ENCODE results near the gene TMEM63A.

Gene TMEM63A

DNA sequence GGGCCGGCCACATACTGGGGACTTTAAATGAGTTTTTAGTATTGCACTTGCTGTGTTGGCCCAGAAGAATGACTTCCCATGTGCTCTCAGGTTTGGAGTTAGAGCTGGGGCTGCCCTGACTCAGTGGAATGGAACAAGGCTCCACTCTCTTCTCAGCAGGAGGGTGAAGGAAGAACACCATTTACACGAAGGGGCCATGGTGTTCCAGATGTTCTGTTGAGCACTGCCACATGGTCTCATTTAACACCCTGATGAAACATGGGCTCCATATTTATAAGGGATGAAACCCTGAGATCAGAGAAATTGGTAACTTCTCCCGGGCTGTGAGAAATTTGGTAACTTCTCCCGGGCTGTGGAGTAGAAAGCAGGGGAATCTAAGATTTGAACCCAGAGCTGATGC lies 36.1 kb upstream of the TMEM63A start:
- Histone ChIP-seq H3K4me2 (ENCODE audit: insufficient read depth, low read length) (no peak overlapping the region), H3K4me1 (ENCODE audit: insufficient read depth, low read length) (peaks cover 44% of the 10 kb centered on the region), H3K36me3 (ENCODE audit: insufficient read depth, low read length) (peaks cover 53% of the 10 kb centered on the region), H3K27ac (ENCODE audit: low read length) (no peak overlapping the region), H3K79me2 (ENCODE audit: insufficient read depth, low read length) (peaks cover 24% of the 10 kb centered on the region), H2AFZ (ENCODE audit: low read depth, low read length) (no peak overlapping the region), H4K20me1 (ENCODE audit: insufficient read depth, low read length) (peaks cover 20% of the 10 kb centered on the region), H3K4me3 (ENCODE audit: low read depth in 1 of 2, low read length in 2 of 2) (no peak overlapping the region), H3K9ac (ENCODE audit: low read depth, low read length) (no peak overlapping the region), H3K9me3 (ENCODE audit: insufficient read depth, low read length, severe bottlenecking) (no peaks in the 10 kb centered on the region), H3K27me3 (ENCODE audit: insufficient read depth, low read length, poor library complexity) (no peaks in the 10 kb centered on the region)
- DNase-seq (no peak), ATAC-seq (ENCODE audit: insufficient read depth, low read depth) (no peak)
- TF ChIP-seq EZH2 (IDR thresholded peaks at IDR 0.05; ENCODE audit: borderline replicate concordance, low read depth, low read length, severe bottlenecking), result no peak
- TF ChIP-seq, protein P1, sequence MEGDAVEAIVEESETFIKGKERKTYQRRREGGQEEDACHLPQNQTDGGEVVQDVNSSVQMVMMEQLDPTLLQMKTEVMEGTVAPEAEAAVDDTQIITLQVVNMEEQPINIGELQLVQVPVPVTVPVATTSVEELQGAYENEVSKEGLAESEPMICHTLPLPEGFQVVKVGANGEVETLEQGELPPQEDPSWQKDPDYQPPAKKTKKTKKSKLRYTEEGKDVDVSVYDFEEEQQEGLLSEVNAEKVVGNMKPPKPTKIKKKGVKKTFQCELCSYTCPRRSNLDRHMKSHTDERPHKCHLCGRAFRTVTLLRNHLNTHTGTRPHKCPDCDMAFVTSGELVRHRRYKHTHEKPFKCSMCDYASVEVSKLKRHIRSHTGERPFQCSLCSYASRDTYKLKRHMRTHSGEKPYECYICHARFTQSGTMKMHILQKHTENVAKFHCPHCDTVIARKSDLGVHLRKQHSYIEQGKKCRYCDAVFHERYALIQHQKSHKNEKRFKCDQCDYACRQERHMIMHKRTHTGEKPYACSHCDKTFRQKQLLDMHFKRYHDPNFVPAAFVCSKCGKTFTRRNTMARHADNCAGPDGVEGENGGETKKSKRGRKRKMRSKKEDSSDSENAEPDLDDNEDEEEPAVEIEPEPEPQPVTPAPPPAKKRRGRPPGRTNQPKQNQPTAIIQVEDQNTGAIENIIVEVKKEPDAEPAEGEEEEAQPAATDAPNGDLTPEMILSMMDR (IDR thresholded peaks at IDR 0.05; ENCODE audit: borderline replicate concordance, extremely low read depth, low read length, poor library complexity, severe bottlenecking), result no peak

DNA sequence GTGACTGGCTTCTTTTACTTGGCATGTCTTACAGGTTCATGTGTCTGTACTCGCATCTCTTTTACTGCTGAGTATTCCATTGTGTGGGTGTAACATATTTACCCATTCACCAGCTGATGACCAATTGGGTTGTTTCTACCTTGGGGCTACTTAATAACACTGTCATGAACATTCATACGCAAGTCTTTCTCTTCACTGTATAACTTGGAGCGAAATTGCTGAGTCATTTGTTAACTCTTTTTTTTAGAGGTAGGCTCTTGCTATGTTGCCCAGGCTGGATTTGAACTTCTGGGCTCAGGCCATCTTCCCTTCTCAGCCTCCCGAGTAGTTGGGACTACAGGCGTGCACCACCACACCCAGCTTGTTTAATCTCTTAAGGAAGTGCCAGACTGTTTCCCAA lies 35.4 kb upstream of the TMEM63A start:
- H3K36me3 ChIP-seq (ENCODE audit: insufficient read depth, low read length), result peaks cover 49% of the 10 kb centered on the region
- no peak for DNase-seq
- H3K27ac ChIP-seq (ENCODE audit: low read length), result no peak overlapping the region
- H3K9me3 ChIP-seq (ENCODE audit: insufficient read depth, low read length, severe bottlenecking), result no peaks in the 10 kb centered on the region
- H4K20me1 ChIP-seq (ENCODE audit: insufficient read depth, low read length), result peaks cover 17% of the 10 kb centered on the region
- H3K27me3 ChIP-seq (ENCODE audit: insufficient read depth, low read length, poor library complexity), result no peaks in the 10 kb centered on the region
- no peak overlapping the region for H3K4me2 ChIP-seq (ENCODE audit: insufficient read depth, low read length)
- H3K79me2 ChIP-seq (ENCODE audit: insufficient read depth, low read length), result peaks cover 17% of the 10 kb centered on the region
- H3K9ac ChIP-seq (ENCODE audit: low read depth, low read length), result no peak overlapping the region
- peaks cover 36% of the 10 kb centered on the region for H3K4me1 ChIP-seq (ENCODE audit: insufficient read depth, low read length)
- no peak for ATAC-seq (ENCODE audit: insufficient read depth, low read depth)
- TF ChIP-seq, protein P1 (IDR thresholded peaks at IDR 0.05; ENCODE audit: borderline replicate concordance, extremely low read depth, low read length, poor library complexity, severe bottlenecking), result no peak
- TF ChIP-seq EZH2 (IDR thresholded peaks at IDR 0.05; ENCODE audit: borderline replicate concordance, low read depth, low read length, severe bottlenecking), result no peak
- H2AFZ ChIP-seq (ENCODE audit: low read depth, low read length), result no peak overlapping the region
- H3K4me3 ChIP-seq (ENCODE audit: low read depth in 1 of 2, low read length in 2 of 2), result no peak overlapping the region

DNA sequence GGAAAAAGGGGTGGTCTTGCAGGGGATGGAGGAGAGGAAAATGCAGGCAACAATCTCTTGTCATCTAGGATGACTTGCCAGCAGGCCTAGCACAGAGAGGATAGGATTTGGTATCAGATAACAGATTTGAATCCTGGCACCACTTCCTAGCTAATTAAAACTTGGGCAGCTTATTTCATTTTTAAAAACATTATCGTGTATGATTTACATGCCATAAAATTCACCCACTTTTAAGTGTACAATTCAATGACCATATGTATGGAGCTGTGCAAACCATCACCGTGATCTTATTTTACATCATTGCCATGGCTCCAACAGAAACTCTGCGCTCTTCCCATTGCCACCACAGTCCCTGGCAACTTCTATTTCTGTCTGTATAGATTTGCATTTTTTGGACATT lies 34.9 kb upstream of the TMEM63A start:
- Histone ChIP-seq H3K4me2 (ENCODE audit: insufficient read depth, low read length) (no peak overlapping the region), H3K9ac (ENCODE audit: low read depth, low read length) (no peak overlapping the region), H3K4me3 (ENCODE audit: low read depth in 1 of 2, low read length in 2 of 2) (no peak overlapping the region), H3K79me2 (ENCODE audit: insufficient read depth, low read length) (peaks cover 13% of the 10 kb centered on the region), H3K27me3 (ENCODE audit: insufficient read depth, low read length, poor library complexity) (no peaks in the 10 kb centered on the region), H3K4me1 (ENCODE audit: insufficient read depth, low read length) (peaks cover 32% of the 10 kb centered on the region), H3K9me3 (ENCODE audit: insufficient read depth, low read length, severe bottlenecking) (no peaks in the 10 kb centered on the region), H3K27ac (ENCODE audit: low read length) (no peak overlapping the region), H3K36me3 (ENCODE audit: insufficient read depth, low read length) (peaks cover 45% of the 10 kb centered on the region), H2AFZ (ENCODE audit: low read depth, low read length) (no peak overlapping the region), H4K20me1 (ENCODE audit: insufficient read depth, low read length) (peaks cover 12% of the 10 kb centered on the region)
- DNase-seq (no peak), ATAC-seq (ENCODE audit: insufficient read depth, low read depth) (no peak)
- TF ChIP-seq EZH2 (IDR thresholded peaks at IDR 0.05; ENCODE audit: borderline replicate concordance, low read depth, low read length, severe bottlenecking), result no peak

DNA sequence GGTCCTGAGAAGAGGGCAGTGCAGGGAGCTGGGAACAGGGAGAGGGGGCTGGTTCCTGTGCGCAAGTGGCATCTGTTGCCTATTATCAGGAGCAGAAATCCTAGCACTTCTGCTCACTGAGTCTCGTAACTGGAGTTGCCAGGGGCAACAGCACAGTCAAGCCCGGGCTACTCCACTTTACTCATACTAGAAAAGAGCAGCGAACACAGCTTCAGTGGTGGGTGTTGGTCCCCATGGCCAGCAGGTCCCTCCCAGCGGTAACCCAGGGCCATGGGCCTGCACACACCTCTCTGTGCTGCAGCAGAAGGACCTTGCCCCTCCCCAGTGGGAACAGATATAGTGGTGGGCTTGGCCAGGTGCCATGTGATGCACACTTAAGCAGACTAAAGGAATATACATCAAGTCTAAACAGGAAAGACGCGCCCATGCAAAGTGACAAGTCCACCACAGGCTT lies 33.4 kb upstream of the TMEM63A start:
- Histone ChIP-seq H3K4me2 (ENCODE audit: insufficient read depth, low read length) (no peak overlapping the region), H2AFZ (ENCODE audit: low read depth, low read length) (no peak overlapping the region), H3K79me2 (ENCODE audit: insufficient read depth, low read length) (peaks cover 2% of the 10 kb centered on the region; the same call in 1 of the 2 replicates), H3K36me3 (ENCODE audit: insufficient read depth, low read length) (peaks cover 29% of the 10 kb centered on the region), H3K9ac (ENCODE audit: low read depth, low read length) (no peak overlapping the region), H3K27me3 (ENCODE audit: insufficient read depth, low read length, poor library complexity) (no peaks in the 10 kb centered on the region), H3K4me3 (ENCODE audit: low read depth in 1 of 2, low read length in 2 of 2) (no peak overlapping the region), H3K4me1 (ENCODE audit: insufficient read depth, low read length) (peaks cover 17% of the 10 kb centered on the region), H4K20me1 (ENCODE audit: insufficient read depth, low read length) (peaks cover 2% of the 10 kb centered on the region; the same call in 1 of the 2 replicates), H3K9me3 (ENCODE audit: insufficient read depth, low read length, severe bottlenecking) (no peaks in the 10 kb centered on the region), H3K27ac (ENCODE audit: low read length) (no peak overlapping the region)
- TF ChIP-seq, protein P1 (IDR thresholded peaks at IDR 0.05; ENCODE audit: borderline replicate concordance, extremely low read depth, low read length, poor library complexity, severe bottlenecking), result no peak
- TF ChIP-seq EZH2 (IDR thresholded peaks at IDR 0.05; ENCODE audit: borderline replicate concordance, low read depth, low read length, severe bottlenecking), result no peak
- DNase-seq (no peak), ATAC-seq (ENCODE audit: insufficient read depth, low read depth) (no peak)

Data from DND-41 (cell line).